HG03439 (cell line): ENCODE data around the gene TMEM19.
A peak's percentile ranks its signal among the peaks of the same experiment; 100 is the strongest.

Source experiments
- ATAC-seq: cut with Tn5 transposase; IDR thresholded peaks from one replicate; pipeline ENCODE4 v1.9.1; 2021; ENCODE audit warnings: mild to moderate bottlenecking, moderate library complexity; ENCODE audit not compliant: unreplicated experiment

Gene TMEM19

DNA sequence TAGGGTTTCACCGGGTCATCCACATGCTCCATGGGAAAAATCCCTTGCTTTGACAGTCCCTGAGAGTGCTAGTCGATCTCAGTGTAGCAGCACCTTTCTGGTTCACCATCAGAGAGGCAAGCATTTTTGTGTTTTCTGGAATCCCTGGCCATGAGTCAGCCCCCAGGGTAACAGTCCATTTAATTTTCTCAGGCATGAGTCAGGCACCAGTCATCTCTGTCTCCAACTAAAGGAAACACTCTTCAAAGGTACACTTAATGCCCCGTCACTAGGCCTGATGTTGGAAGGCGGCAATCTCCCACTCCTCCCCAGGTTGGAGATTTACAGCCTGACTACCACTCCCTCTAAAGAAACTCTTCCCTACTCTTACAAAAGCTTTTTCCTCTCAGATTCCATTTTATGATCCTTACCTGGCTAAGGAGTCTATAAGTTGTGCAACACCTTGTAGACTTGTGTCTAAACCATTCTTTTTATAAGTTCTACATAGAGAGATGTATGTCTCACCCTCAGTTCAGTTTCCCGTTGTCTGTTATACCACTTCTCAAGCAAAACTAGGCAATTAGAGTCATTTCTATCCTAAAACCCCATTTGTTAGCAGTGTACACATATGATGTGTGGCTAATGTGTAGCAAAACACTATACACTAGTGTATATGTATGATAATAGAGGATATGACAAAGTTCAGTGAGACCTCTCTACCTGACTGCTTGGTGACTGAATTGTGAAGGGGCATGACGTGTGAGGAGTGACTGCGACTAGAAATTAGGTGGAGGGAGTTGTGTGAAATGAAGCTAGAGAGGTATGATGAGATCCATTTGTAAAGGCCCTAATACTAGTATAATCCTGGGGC, 24.6 kb downstream of the TMEM19 start:
- no peak for ATAC-seq

DNA sequence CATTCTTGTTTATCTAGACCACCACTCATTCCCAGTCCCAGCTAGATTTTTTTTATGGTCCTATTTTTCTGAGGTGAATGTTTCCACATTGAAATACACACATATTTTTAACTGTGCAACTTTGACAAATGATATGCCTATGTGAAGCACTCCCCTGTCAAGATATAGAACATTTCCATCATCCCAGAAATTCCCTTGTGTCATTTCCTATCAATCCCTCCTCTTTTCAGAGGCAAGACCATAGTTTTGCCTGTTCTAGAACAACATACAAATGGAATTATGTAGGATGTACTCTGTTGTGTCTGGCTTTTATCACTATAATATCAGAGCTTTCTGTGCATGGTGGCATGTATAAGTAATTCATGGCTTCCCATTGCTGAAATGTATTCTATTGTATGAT, 32.7 kb downstream of the TMEM19 start:
- ATAC-seq: no peak

DNA sequence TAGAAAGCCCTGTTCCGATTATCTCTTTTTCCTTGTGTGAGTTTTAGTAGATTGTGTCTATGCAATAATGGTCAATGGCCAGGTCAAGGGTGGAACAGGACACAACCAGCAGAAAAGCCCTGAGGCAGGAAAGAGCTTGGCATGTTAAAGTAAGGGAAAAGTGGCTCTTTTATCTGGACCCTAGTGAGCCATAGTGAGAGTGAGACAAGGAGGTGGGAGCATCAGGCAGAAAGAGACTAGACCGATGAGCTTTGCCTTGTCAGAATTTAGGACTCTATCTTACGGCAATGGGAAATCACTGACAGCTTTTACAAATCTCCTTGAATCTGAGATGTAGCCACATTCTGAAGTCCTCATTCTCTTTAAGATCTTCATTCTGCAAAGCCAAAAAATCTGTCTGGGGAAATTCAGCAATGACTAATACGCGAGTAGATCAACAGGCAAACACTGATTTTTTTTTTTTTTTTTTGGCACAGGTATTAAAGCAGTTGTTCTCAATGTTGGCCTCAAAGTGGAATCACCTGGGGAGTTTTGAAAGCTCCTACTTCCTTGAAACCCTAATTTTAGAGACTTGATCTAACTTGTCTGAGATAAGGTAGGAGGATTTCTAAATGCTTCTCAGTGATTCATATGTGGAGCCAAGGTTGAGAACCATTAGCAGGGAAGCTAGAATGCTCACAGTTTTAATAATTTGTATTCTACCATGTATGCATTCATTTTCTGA, 33.9 kb downstream of the TMEM19 start:
- ATAC-seq: no peak

DNA sequence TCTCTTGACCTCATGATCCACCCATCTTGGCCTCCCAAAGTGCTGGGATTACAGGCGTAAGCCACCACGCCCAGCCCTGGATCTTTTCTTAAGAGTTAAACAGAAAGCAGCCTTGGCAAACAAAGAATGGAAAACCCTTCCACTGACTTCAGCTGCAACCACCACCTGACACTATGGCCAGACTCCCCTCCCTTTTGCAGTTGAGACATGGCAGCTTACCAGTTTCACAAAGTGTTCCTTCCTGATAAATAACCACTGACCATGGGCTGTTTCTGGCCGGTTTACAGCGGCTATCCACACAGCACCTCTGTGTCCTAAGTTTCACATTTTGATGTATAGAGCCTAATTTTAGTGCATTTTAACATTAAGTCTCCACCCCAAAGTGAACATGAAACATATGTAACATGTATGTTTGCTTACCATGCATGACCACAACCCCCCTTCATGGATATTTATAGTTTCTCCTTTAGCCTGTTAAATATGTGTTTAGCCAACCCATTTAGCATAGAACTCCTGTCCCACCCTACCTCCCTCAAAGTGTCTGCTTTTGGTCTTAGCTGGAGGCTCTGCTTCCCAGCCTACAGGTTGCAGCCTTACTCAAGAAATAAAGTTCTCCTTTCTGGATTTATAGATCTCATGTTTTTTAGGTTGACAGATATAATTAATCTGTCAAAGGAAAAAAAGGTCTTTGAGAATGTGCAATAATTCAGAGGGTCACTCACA, 36.1 kb downstream of the TMEM19 start:
- ATAC-seq: no peak

- ATAC-seq: no peak
These were observed 39.1 kb downstream of the TMEM19 start for GRCh38 chr12:71725011-71725410.

DNA sequence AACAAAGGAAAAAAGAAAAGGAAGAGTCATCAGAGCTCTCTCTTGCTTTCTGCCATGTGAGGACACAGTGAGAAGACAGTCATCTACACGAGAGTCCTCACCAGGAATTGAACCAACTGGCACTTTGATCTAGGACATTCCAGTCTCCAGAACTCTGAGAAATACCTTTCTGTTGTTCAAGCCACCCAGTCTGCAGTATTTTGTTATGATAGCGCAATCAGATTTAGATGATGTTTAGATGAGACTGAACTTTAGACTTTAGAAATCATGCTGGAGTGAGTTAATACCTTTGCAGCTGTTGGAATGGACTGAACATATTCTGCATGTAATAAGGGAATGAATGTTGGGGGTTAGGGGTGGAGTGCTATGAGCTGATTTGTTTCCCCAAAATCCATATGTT, 40.7 kb downstream of the TMEM19 start:
- no peak for ATAC-seq

GRCh38 chr12:71727958-71728357, 42.1 kb downstream of the TMEM19 start:
- no peak for ATAC-seq

- ATAC-seq: no peak
These were observed 45.1 kb downstream of the TMEM19 start for GRCh38 chr12:71730936-71731335.

- ATAC-seq: no peak
These were observed 45.8 kb downstream of the TMEM19 start for GRCh38 chr12:71731439-71732356.

- no peak for ATAC-seq
These were observed 46.5 kb downstream of the TMEM19 start for GRCh38 chr12:71732357-71732712.

DNA sequence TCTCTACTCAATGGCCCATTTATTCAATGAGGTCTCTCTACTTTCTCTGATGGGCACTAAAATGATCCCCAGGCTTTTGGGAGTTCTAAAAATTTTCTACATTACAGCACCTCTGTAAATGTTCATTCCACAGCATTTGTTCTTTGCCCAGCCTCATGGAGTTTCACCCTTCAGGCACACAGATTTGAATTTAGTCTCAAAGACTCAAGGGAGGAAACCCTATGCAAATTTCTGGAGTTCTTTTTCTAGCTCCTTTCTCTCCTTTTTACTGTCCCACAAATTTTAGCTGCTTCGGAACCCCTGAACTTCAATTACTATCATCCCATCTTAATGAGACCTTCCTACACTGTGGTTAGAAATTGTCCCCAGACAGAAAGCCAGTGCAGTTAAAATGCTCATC, 51.3 kb downstream of the TMEM19 start:
- ATAC-seq: no peak

- ATAC-seq: no peak
These were observed 57.1 kb downstream of the TMEM19 start for GRCh38 chr12:71742998-71743397.

GRCh38 chr12:71744522-71745300, 58.8 kb downstream of the TMEM19 start:
- ATAC-seq: no peak

DNA sequence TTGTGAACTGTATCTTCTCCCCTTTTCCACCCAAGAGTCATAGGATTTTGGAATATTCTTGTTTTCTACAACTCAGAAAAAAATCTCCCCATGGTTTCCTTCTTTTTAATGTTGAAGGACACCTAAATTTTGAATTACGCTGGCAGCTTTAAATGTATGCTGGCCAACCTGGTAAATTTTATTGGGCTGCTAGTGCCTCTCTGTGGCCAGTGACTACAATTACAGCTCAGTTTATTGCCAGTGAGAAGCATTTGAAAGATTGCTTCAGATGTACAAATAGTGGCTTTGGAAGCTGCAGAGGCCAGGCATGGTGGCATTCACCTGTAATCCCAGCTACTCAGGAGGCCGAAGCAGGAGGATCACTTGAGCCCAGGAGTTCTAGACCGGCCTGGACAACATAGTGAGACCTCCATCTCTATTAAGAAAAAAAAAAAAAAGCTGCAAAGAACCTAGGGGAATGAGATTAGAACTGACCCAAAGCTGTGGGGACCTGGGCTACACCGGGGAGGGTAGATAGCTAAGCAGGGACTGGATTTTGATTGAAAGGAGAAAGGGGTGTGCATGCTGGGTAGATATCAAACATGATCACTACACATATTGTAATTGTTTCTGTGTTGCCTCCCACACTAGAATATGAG, 61.2 kb downstream of the TMEM19 start:
- peak; percentile 89 for ATAC-seq

DNA sequence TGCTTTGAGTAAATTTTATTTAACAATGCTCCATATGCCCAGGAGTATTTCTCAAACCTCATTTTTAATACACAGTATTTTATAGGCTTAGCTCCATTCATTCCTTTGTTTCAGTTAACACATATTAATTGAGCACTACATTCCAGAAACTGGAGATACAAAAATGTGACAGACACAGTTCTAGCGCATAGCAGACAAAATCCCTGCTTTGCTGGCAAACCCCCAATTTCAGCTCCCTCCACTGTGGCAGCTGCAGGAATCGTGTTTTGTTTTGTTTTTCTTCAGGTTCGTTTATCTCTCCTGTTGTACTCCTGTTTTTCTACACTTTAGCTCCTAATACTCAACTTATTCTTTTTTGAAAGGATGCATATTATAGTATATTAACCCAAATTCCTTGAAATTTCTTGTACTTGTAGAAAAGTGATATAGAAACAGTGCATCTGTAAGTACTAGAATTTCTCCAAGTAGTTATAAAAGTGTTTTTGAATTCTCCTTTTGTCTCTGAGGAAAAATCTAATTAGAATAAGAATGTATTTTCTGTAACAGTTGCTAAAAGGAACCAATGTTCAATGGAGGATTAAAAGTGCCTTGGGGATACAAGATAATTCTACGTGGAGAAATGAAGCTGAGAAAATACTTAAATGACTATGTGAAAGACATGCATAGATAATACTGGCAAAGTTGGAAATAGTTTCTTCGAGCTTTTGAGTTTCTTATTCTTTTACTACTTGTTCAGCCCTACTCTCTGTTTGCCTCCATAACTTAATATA, 62.4 kb downstream of the TMEM19 start:
- ATAC-seq: no peak

DNA sequence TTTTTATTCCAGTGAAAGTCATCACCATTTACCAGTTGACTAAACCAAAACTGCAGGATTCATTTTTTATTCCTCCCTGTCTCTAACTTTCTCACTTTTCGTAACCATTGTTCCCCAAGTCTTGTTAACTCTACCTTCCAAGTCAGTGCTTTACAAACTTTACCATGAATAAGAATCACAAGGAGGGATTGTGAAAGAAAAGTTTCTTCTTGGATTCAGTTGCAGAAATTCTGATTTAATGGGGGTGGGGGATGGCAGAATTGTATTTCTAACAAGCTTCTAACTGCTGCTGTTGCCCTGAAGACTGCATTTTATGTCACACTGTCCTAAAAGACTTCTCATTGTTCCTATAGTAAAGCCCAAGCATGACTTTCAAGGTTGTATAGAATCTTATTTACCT, 63.8 kb downstream of the TMEM19 start:
- ATAC-seq: no peak

- ATAC-seq: no peak
These were observed 67.0 kb downstream of the TMEM19 start for GRCh38 chr12:71752891-71753290.
